Panc1 (cell line): ENCODE data around the gene TEPSIN. TPM values are rescaled to one million over a fixed set of nuclear protein-coding genes. Genes with fewer than 3 reads are reported as not detected.

ENCODE experiments used
- ATAC-seq: fragments of 200-7000 bp; cut with Tn5 transposase; 2 replicates; pipeline ENCODE4 v1.9.1; 2020; ENCODE audit warnings: mild to moderate bottlenecking, moderate library complexity
- BruUV-seq: library from RNA; stranded (reverse); fragments of 400-500 nt; replicated peaks from 2 replicates; lab custom pipeline; 2021; lab: Mats Ljungman, UMichigan
- CTCF ChIA-PET: fragments of 300-600 bp; sonication (Branson Sonifier 250); formaldehyde crosslinking; loops from one replicate; lab custom pipeline; 2022; ENCODE audit warnings: antibody characterized with exemption; lab: Charles Lee
- POLR2A ChIA-PET: fragments of 300-600 bp; sonication (Branson Sonifier 250); formaldehyde crosslinking; loops from one replicate; lab custom pipeline; 2022; ENCODE audit warnings: antibody characterized with exemption; lab: Charles Lee
- DNase-seq: peaks from one replicate; pipeline ENCODE4 v3.0.0-alpha.2; 2010; ENCODE audit warnings: low read depth, low spot score
- H3K27ac ChIP-seq: 2 replicates; pipeline ENCODE4 v1.5.1; 2011; ENCODE audit warnings: mild to moderate bottlenecking, low read length, inconsistent platforms
- H3K27me3 ChIP-seq: fragments of 200-500 bp; sonication (Bioruptor generic); 2 replicates; pipeline ENCODE4 v1.6.0; 2014; ENCODE audit warnings: low read length, inconsistent platforms; ENCODE audit not compliant: control insufficient read depth, insufficient read depth
- H3K36me3 ChIP-seq: fragments of 200-500 bp; sonication (Bioruptor generic); 2 replicates; pipeline ENCODE4 v1.5.1; 2014; ENCODE audit warnings: inconsistent platforms, mild to moderate bottlenecking, low read length, moderate library complexity; ENCODE audit not compliant: control insufficient read depth, insufficient read depth
- H3K4me1 ChIP-seq: 2 replicates; pipeline ENCODE4 v1.5.1; 2011; ENCODE audit warnings: inconsistent platforms, mild to moderate bottlenecking, low read length, moderate library complexity; ENCODE audit not compliant: control insufficient read depth, insufficient read depth
- H3K4me3 ChIP-seq, 2 experiments: 2 replicates each; pipeline ENCODE4 v1.5.1; 2011 to 2012; ENCODE audit warnings: low read depth in 2 of 2, low read length in 2 of 2, mild to moderate bottlenecking in 2 of 2, inconsistent platforms in 1 of 2, moderate library complexity in 1 of 2
- H3K9me3 ChIP-seq: fragments of 200-500 bp; sonication (Bioruptor generic); 2 replicates; pipeline ENCODE4 v1.5.1; 2014; ENCODE audit warnings: low read depth, mild to moderate bottlenecking, inconsistent platforms, low read length, moderate library complexity; ENCODE audit not compliant: control insufficient read depth, insufficient read depth
- POLR2AphosphoS5 ChIP-seq: IDR thresholded peaks from 2 replicates; pipeline ENCODE4 v1.6.1; 2012; ENCODE audit warnings: mild to moderate bottlenecking, low read depth, low read length, moderate library complexity
- SIN3A ChIP-seq: IDR thresholded peaks from 2 replicates; pipeline ENCODE4 v1.6.1; 2012; ENCODE audit warnings: low read depth, mild to moderate bottlenecking, low read length, moderate library complexity, borderline replicate concordance; ENCODE audit not compliant: insufficient read depth
- TCF7L2 ChIP-seq: IDR thresholded peaks from 2 replicates; pipeline ENCODE4 v1.6.1; 2011; ENCODE audit warnings: mild to moderate bottlenecking, low read depth, low read length, inconsistent platforms
- in situ Hi-C: cut with HindIII; loops from 2 replicates; pipeline ENCODE4 v1.10.0; 2016; ENCODE audit warnings: low sequenced_read_pairs, low pct_unique_long_range_greater_than_20kb
- intact Hi-C: fragments of 100-400 bp; cut with micrococcal nuclease; formaldehyde crosslinking; loops from one replicate; pipeline ENCODE4 v1.10.0; 2022; ENCODE audit not compliant: unreplicated experiment
- total RNA-seq: library from RNA; stranded (reverse); gene quantifications from one replicate; pipeline ENCODE4 v1.2.1, GENCODE V29; 2021; ENCODE audit not compliant: unreplicated experiment
- TF ChIP-seq, protein P1 (sequence below), 2 experiments: IDR thresholded peaks; 2 replicates each; pipeline ENCODE4 v1.6.1; 2011 to 2012; ENCODE audit warnings: low read depth in 2 of 2, control low read depth in 1 of 2, low read length in 1 of 2, mild to moderate bottlenecking in 1 of 2, moderate library complexity in 1 of 2; ENCODE audit not compliant: insufficient read depth in 1 of 2
- TF ChIP-seq, protein P2 (sequence below): fragments of 450-650 bp; IDR thresholded peaks from 2 replicates; pipeline ENCODE4 v1.5.1; 2017; ENCODE audit warnings: mild to moderate bottlenecking

Gene TEPSIN
- total RNA-seq, 1 experiment from 2014 or later, result 44.9 TPM

DNA sequence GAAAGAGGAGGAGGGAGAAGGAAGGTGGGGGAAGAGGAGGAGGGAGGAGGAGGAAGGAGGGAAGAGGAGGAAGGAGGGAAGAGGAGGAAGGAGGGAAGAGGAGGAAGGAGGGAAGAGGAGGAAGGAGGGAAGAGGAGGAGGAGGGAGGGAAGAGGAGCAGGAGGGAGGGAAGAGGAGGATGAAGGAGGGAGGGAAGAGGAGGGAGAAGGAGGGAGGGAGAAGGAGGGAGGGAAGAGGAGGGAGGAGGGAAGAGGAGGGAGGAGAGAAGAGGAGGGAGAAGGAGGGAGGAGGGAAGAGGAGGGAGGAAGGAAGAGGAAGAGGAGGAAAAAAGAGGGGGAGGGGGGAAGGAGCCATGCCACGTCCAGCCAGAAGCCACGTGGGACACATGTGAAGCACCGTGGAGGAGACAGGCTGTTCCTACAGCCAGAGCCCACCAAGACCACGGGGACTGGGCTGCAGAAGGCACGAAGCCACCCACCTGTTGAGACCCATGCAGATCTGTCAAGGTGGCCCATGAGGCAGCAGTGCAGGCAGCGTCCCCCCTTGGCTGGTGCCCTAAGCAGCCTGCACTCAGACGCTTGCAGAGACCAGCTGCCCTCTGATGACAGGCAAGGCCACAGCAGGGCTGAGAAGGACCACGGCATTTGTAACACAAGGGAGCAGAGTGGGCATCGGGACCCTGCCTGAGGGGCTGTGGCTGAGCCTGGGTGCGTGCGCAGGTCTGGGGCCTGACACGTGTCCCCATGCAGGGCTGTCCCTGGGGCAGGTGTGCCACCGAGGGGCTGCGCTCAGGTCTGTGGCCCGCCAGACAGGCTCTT lies 10.6 kb upstream of the TEPSIN start:
- ATAC-seq (no peak), DNase-seq (no peak)
- no peak for TF ChIP-seq POLR2AphosphoS5
- TF ChIP-seq, protein P1, sequence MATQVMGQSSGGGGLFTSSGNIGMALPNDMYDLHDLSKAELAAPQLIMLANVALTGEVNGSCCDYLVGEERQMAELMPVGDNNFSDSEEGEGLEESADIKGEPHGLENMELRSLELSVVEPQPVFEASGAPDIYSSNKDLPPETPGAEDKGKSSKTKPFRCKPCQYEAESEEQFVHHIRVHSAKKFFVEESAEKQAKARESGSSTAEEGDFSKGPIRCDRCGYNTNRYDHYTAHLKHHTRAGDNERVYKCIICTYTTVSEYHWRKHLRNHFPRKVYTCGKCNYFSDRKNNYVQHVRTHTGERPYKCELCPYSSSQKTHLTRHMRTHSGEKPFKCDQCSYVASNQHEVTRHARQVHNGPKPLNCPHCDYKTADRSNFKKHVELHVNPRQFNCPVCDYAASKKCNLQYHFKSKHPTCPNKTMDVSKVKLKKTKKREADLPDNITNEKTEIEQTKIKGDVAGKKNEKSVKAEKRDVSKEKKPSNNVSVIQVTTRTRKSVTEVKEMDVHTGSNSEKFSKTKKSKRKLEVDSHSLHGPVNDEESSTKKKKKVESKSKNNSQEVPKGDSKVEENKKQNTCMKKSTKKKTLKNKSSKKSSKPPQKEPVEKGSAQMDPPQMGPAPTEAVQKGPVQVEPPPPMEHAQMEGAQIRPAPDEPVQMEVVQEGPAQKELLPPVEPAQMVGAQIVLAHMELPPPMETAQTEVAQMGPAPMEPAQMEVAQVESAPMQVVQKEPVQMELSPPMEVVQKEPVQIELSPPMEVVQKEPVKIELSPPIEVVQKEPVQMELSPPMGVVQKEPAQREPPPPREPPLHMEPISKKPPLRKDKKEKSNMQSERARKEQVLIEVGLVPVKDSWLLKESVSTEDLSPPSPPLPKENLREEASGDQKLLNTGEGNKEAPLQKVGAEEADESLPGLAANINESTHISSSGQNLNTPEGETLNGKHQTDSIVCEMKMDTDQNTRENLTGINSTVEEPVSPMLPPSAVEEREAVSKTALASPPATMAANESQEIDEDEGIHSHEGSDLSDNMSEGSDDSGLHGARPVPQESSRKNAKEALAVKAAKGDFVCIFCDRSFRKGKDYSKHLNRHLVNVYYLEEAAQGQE (IDR thresholded peaks at IDR 0.05; ENCODE audit: insufficient read depth in 1 of 2, low read depth in 2 of 2, low read length in 1 of 2), result no peak
- TF ChIP-seq TCF7L2, result no peak
- TF ChIP-seq, protein P2, sequence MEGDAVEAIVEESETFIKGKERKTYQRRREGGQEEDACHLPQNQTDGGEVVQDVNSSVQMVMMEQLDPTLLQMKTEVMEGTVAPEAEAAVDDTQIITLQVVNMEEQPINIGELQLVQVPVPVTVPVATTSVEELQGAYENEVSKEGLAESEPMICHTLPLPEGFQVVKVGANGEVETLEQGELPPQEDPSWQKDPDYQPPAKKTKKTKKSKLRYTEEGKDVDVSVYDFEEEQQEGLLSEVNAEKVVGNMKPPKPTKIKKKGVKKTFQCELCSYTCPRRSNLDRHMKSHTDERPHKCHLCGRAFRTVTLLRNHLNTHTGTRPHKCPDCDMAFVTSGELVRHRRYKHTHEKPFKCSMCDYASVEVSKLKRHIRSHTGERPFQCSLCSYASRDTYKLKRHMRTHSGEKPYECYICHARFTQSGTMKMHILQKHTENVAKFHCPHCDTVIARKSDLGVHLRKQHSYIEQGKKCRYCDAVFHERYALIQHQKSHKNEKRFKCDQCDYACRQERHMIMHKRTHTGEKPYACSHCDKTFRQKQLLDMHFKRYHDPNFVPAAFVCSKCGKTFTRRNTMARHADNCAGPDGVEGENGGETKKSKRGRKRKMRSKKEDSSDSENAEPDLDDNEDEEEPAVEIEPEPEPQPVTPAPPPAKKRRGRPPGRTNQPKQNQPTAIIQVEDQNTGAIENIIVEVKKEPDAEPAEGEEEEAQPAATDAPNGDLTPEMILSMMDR, result no peak
- no peak for TF ChIP-seq SIN3A
- Histone ChIP-seq H3K27ac (no peak overlapping the region), H3K4me1 (peaks cover 11% of the 10 kb centered on the region), H3K4me3 (no peak overlapping the region), H3K27me3 (no peaks in the 10 kb centered on the region), H3K36me3 (0 out of 2 replicates have a peak, but pooled peaks cover 3% of the 10 kb centered on the region), H3K9me3 (no peaks in the 10 kb centered on the region)
- intact Hi-C loops (loop anchor here (10.0 kb wide), 1 partner anchor 235 kb away; no protein-coding TSS in a partner anchor), in situ Hi-C loops (no loop called here)
- ChIA-PET CTCF (no interaction called here), POLR2A (no interaction called here)
- no TSS peak for BruUV-seq

DNA sequence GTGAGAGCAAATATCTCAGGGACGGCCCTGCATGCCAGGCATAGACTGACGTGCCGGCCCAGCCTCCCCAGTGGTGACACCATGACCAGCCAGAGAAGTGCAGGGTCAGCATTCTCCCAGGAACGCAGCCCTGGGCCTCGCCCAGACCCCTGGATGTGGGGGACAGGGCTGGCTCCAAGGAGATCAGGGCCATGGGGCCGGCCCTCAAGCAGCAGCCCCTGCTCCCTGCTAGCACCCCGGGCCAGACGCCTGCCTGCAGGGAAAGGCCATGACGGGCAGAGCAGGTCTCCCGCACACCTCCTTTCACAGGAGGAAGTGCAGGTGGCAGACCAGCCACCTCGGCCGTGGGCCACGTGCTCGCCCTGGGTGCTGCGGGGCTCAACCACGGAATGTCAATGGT lies 9.8 kb upstream of the TEPSIN start:
- Histone ChIP-seq H3K9me3 (no peaks in the 10 kb centered on the region), H3K4me3 (no peak overlapping the region), H3K27me3 (no peaks in the 10 kb centered on the region), H3K36me3 (0 out of 2 replicates have a peak, but pooled peaks cover 3% of the 10 kb centered on the region), H3K4me1 (peaks cover 14% of the 10 kb centered on the region), H3K27ac (no peak overlapping the region)
- BruUV-seq, result no TSS peak
- DNase-seq (no peak), ATAC-seq (no peak)
- TF ChIP-seq TCF7L2 (no peak), POLR2AphosphoS5 (no peak), SIN3A (no peak)
- TF ChIP-seq, protein P2, result no peak
- TF ChIP-seq, protein P1 (IDR thresholded peaks at IDR 0.05; ENCODE audit: insufficient read depth in 1 of 2, low read depth in 2 of 2, low read length in 1 of 2), result no peak
- in situ Hi-C loops (no loop called here), intact Hi-C loops (no loop called here)
- CTCF ChIA-PET, result no interaction called here
- POLR2A ChIA-PET, result interaction anchor here (0.8 kb wide), 1 partner anchor 62 kb away, joined by 3 read pairs; no protein-coding TSS in a partner anchor
